CD4-positive, alpha-beta T cell (primary cell): ENCODE measurements around the gene FOXP3. TPM values are rescaled to one million over a fixed set of nuclear protein-coding genes. Genes with fewer than 3 reads are reported as not detected.

Experiments used
- ATAC-seq: fragments of 200-7000 bp; cut with Tn5 transposase; one replicate; pipeline ENCODE4 v1.10.0; 2022; ENCODE audit warnings: mild to moderate bottlenecking; ENCODE audit not compliant: poor library complexity
- CTCF ChIA-PET: fragments of 350-600 bp; sonication (Branson Sonifier 250); formaldehyde crosslinking; loops from one replicate; lab custom pipeline; 2021; ENCODE audit warnings: antibody characterized with exemption, inconsistent platforms; lab: Charles Lee
- POLR2A ChIA-PET: fragments of 350-600 bp; sonication (Branson Sonifier 250); formaldehyde crosslinking; loops from one replicate; lab custom pipeline; 2021; ENCODE audit warnings: antibody characterized with exemption, inconsistent platforms; lab: Charles Lee
- DNase-seq, 14 experiments: peaks; one replicate each; pipeline ENCODE4 v3.0.0-alpha.2; 2013 to 2020; ENCODE audit warnings: mixed read lengths in 2 of 14
- H3K27ac ChIP-seq, 2 donors: one replicate each; pipeline versions ENCODE4 v1.5.1 to v1.7.0; 2013; ENCODE audit warnings: low read length in 2 of 2, low read depth in 1 of 2, mild to moderate bottlenecking in 1 of 2
- H3K27me3 ChIP-seq, 2 experiments: 1 replicate in 1 of 2; 2 replicates in 1 of 2; pipeline versions ENCODE4 v1.6.1 to v1.7.0; 2013; ENCODE audit warnings: low read length in 2 of 2, control low read depth in 1 of 2, mild to moderate bottlenecking in 1 of 2, moderate library complexity in 1 of 2; ENCODE audit not compliant: insufficient read depth in 2 of 2, control insufficient read depth in 1 of 2
- H3K36me3 ChIP-seq: one replicate; pipeline ENCODE4 v1.6.1; 2013; ENCODE audit warnings: low read length, control low read depth; ENCODE audit not compliant: insufficient read depth
- H3K4me1 ChIP-seq: one replicate; pipeline ENCODE4 v1.6.1; 2013; ENCODE audit warnings: low read length, control low read depth; ENCODE audit not compliant: insufficient read depth
- H3K4me3 ChIP-seq: one replicate; pipeline ENCODE4 v1.5.1; 2013; ENCODE audit warnings: mild to moderate bottlenecking, low read length, moderate library complexity
- H3K9me3 ChIP-seq, 2 experiments: 1 replicate in 1 of 2; 2 replicates in 1 of 2; pipeline versions ENCODE4 v1.6.1 to v1.7.0; 2013; ENCODE audit warnings: low read length in 2 of 2, mild to moderate bottlenecking in 2 of 2, control low read depth in 1 of 2, moderate library complexity in 1 of 2; ENCODE audit not compliant: control insufficient read depth in 1 of 2, insufficient read depth in 1 of 2
- H3K27ac Mint-ChIP-seq: one replicate; pipeline ENCODE4 v1.8.0; 2020; ENCODE audit warnings: mixed read lengths
- H3K27me3 Mint-ChIP-seq: one replicate; pipeline ENCODE4 v1.8.0; 2021; ENCODE audit warnings: mixed read lengths
- H3K36me3 Mint-ChIP-seq: one replicate; pipeline ENCODE4 v1.8.0; 2021; ENCODE audit warnings: low read depth, mixed read lengths
- H3K4me1 Mint-ChIP-seq: one replicate; pipeline ENCODE4 v1.8.0; 2021; ENCODE audit warnings: low read depth, mixed read lengths
- H3K4me3 Mint-ChIP-seq: one replicate; pipeline ENCODE4 v1.8.0; 2020; ENCODE audit warnings: mild to moderate bottlenecking, mixed read lengths
- H3K9me3 Mint-ChIP-seq: one replicate; pipeline ENCODE4 v1.8.0; 2020; ENCODE audit warnings: mixed read lengths
- intact Hi-C, 2 experiments: fragments of 100-400 bp; cut with DNase I in 1 of 2; cut with micrococcal nuclease in 1 of 2; formaldehyde crosslinking; loops; one replicate each; pipeline versions ENCODE4 v1.15.1 to v1.9.0; 2023 to 2025; cut with DNase I, micrococcal nuclease
- total RNA-seq, 174 experiments: library from RNA in 2 of 174; stranded (reverse) in 2 of 174; gene quantifications; one replicate each; pipeline ENCODE4 v1.2.3 and lab custom pipeline; 2021 to 2026
- TF ChIP-seq, protein P1 (sequence below): fragments of 200-600 bp; IDR thresholded peaks from one replicate; pipeline ENCODE4 v1.8.0; 2022; ENCODE audit warnings: antibody characterized with exemption, mild to moderate bottlenecking

Gene FOXP3
- total RNA-seq, 2 experiments from 2014 or later: 3.7 TPM

DNA sequence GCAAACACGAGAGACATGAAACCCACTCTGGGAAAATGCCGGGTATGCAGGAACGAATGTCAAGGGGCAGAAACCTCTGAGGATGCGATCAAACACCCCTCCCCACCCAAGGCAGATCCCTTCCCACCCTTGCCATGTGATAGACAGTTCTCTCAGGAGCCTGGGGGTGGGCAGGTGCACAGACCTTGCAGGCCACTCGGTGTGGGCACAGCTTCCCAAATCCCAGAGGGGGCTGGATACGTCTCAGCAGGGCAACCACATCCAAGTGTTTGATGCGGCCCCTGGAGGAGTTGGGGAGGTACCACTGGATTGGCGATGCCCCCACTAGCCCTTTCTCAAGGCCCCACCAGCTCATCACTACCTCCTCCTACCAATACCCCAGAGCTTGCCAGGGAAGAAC lies 54.1 kb downstream of the FOXP3 start:
- Histone ChIP-seq H3K9me3 (no peaks in the 10 kb centered on the region), H3K27ac (no peak overlapping the region), H3K36me3 (no peaks in the 10 kb centered on the region), H3K27me3 (no peaks in the 10 kb centered on the region), H3K4me1 (no peaks in the 10 kb centered on the region), H3K4me3 (no peak overlapping the region)
- intact Hi-C loops: no loop called here
- TF ChIP-seq, protein P1, sequence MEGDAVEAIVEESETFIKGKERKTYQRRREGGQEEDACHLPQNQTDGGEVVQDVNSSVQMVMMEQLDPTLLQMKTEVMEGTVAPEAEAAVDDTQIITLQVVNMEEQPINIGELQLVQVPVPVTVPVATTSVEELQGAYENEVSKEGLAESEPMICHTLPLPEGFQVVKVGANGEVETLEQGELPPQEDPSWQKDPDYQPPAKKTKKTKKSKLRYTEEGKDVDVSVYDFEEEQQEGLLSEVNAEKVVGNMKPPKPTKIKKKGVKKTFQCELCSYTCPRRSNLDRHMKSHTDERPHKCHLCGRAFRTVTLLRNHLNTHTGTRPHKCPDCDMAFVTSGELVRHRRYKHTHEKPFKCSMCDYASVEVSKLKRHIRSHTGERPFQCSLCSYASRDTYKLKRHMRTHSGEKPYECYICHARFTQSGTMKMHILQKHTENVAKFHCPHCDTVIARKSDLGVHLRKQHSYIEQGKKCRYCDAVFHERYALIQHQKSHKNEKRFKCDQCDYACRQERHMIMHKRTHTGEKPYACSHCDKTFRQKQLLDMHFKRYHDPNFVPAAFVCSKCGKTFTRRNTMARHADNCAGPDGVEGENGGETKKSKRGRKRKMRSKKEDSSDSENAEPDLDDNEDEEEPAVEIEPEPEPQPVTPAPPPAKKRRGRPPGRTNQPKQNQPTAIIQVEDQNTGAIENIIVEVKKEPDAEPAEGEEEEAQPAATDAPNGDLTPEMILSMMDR: no peak
- ATAC-seq: no peak
- H3K9me3 Mint-ChIP-seq: no peaks in the 10 kb centered on the region
- H3K27me3 Mint-ChIP-seq: no peaks in the 10 kb centered on the region
- POLR2A ChIA-PET: no interaction called here
- no peaks in the 10 kb centered on the region for H3K4me1 Mint-ChIP-seq
- no peaks in the 10 kb centered on the region for H3K36me3 Mint-ChIP-seq
- CTCF ChIA-PET: no interaction called here
- DNase-seq: no peak
- H3K4me3 Mint-ChIP-seq: no peak overlapping the region
- H3K27ac Mint-ChIP-seq: no peak overlapping the region

DNA sequence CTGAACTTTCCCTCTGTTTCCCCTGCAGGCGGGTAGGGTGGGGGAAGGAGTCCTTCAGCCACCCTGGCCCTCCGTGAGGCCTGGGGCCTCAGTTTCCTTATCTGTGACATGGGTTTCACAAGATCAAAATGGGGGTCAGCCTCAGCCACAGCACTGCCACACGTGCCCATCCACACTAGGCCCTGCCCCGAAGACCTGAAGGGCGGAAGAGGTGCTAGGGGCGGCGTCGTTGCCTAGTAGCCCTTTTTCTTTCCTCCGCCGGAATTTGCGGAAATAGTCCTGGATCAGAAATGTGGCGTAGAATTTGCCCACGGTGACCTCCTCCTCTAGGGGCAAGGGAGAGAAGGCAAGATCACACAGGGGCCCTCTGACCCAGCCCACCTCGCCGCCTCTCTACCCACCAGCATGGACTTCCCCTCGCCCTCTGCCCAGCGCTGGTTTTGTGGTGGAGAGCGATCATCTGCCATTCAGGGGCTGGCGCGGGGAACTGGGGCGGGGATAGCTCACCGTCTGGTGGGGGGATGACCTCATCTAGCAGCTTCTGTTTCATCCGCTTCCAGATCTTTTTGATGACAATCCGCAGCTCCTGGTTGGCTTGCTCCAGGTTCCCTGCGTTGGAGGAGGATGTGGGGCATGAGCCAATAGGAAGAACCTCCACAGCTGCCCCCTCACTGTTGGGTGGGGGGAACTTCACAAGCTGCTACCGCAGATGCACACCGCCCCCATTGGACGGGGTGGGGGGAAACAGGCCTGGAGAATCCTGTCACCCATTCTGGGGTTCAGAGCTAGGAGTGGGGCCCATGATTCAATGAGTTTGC lies 54.9 kb downstream of the FOXP3 start:
- H3K36me3 Mint-ChIP-seq: no peaks in the 10 kb centered on the region
- intact Hi-C loops: no loop called here
- H3K27ac Mint-ChIP-seq: no peak overlapping the region

DNA sequence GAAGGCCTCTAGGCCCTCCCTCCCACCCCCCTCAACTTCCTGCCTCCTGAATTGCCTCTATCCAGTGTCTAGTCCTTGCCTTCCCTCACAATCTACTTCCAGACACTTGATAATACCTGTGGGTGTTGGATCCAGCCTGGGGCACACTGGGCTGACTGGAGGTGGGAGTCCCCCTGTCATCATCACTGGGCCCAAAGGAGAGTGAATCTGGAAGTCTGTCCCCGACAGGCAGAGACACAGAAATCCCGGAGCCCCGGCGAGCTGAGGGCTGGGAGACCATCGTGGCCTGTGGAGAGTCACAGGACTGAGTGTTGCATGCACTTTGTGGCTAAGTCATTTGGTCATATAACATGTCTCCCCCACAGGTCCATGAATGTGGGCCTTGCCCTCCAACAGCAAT lies 56.1 kb downstream of the FOXP3 start:
- Histone ChIP-seq H3K27ac (no peak overlapping the region), H3K4me3 (no peak overlapping the region), H3K36me3 (no peaks in the 10 kb centered on the region), H3K27me3 (no peaks in the 10 kb centered on the region), H3K9me3 (no peaks in the 10 kb centered on the region), H3K4me1 (no peaks in the 10 kb centered on the region)
- TF ChIP-seq, protein P1: no peak
- no peak overlapping the region for H3K27ac Mint-ChIP-seq
- ChIA-PET POLR2A (no interaction called here), CTCF (no interaction called here)
- H3K9me3 Mint-ChIP-seq: no peaks in the 10 kb centered on the region
- DNase-seq: no peak
- intact Hi-C loops: no loop called here
- no peaks in the 10 kb centered on the region for H3K4me1 Mint-ChIP-seq
- no peaks in the 10 kb centered on the region for H3K36me3 Mint-ChIP-seq
- H3K27me3 Mint-ChIP-seq: no peaks in the 10 kb centered on the region
- H3K4me3 Mint-ChIP-seq: no peak overlapping the region
- no peak for ATAC-seq

More for the DNA sequence above, 54.9 kb downstream of the FOXP3 start:
- no peaks in the 10 kb centered on the region for H3K27me3 Mint-ChIP-seq
- TF ChIP-seq, protein P1: no peak
- Histone ChIP-seq H3K27me3 (no peaks in the 10 kb centered on the region), H3K36me3 (no peaks in the 10 kb centered on the region), H3K27ac (no peak overlapping the region), H3K4me1 (no peaks in the 10 kb centered on the region), H3K9me3 (no peaks in the 10 kb centered on the region), H3K4me3 (no peak overlapping the region)
- H3K9me3 Mint-ChIP-seq: no peaks in the 10 kb centered on the region
- no peak for ATAC-seq
- no peak overlapping the region for H3K4me3 Mint-ChIP-seq
- H3K4me1 Mint-ChIP-seq: no peaks in the 10 kb centered on the region
- no peak for DNase-seq
- ChIA-PET CTCF (no interaction called here), POLR2A (no interaction called here)
